B cell (primary cell): Measurements from ENCODE around the gene NABP1. TPM values are rescaled to one million over a fixed set of nuclear protein-coding genes. Genes with fewer than 3 reads are reported as not detected.

Experiments
- ATAC-seq: fragments of 200-7000 bp; cut with Tn5 transposase; one replicate; pipeline ENCODE4 v1.10.0; 2021; ENCODE audit warnings: low read depth, mild to moderate bottlenecking, moderate number of reproducible peaks, moderate library complexity
- CTCF ChIA-PET: fragments of 350-600 bp; sonication (Branson Sonifier 250); formaldehyde crosslinking; loops from one replicate; lab custom pipeline; 2021; ENCODE audit warnings: antibody characterized with exemption, inconsistent platforms; lab: Charles Lee
- POLR2A ChIA-PET: fragments of 350-600 bp; sonication (Branson Sonifier 250); formaldehyde crosslinking; loops from one replicate; lab custom pipeline; 2021; ENCODE audit warnings: antibody characterized with exemption; lab: Charles Lee
- DNase-seq: peaks from one replicate; pipeline ENCODE4 v3.0.0; 2013
- H2AFZ ChIP-seq: 2 replicates; pipeline ENCODE4 v1.6.1; 2012; ENCODE audit warnings: mild to moderate bottlenecking, low read depth, low read length; ENCODE audit not compliant: insufficient read depth, poor library complexity, severe bottlenecking
- H3K27ac ChIP-seq, 2 donors: 1 replicate in 1 of 2; 2 replicates in 1 of 2; pipeline ENCODE4 v1.5.1; 2012 to 2013; ENCODE audit warnings: low read length in 2 of 2, mild to moderate bottlenecking in 2 of 2, moderate library complexity in 1 of 2
- H3K27me3 ChIP-seq, 4 experiments: fragments of 200-600 bp in 1 of 4; sonication (generic) in 1 of 4; replicated peaks in 1 of 4; 1 replicate in 2 of 4; 2 replicates in 2 of 4; pipeline versions ENCODE4 v1.6.1 to v1.7.0; 2013 to 2016; ENCODE audit warnings: low read length in 3 of 4, mild to moderate bottlenecking in 2 of 4, mixed read lengths in 1 of 4, moderate library complexity in 1 of 4; ENCODE audit not compliant: insufficient read depth in 4 of 4, control insufficient read depth in 3 of 4; ENCODE audit errors: control extremely low read depth in 1 of 4
- H3K36me3 ChIP-seq, 2 experiments: replicated peaks in 1 of 2; 1 replicate in 1 of 2; 2 replicates in 1 of 2; pipeline versions ENCODE4 v1.6.1 to v1.7.1; 2013; ENCODE audit warnings: low read length in 1 of 2; ENCODE audit not compliant: insufficient read depth in 2 of 2, control insufficient read depth in 1 of 2; ENCODE audit errors: control extremely low read depth in 1 of 2, extremely low read depth in 1 of 2
- H3K4me1 ChIP-seq, 2 donors: fragments of 200-600 bp in 1 of 2; sonication (generic) in 1 of 2; 1 replicate in 1 of 2; 2 replicates in 1 of 2; pipeline versions ENCODE4 v1.5.1 to v1.6.1; 2013 to 2017; ENCODE audit warnings: low read length in 2 of 2; ENCODE audit not compliant: control insufficient read depth in 2 of 2, insufficient read depth in 2 of 2
- H3K4me2 ChIP-seq: replicated peaks from 2 replicates; pipeline ENCODE3; 2012; ENCODE audit warnings: mild to moderate bottlenecking, low read depth, low read length; ENCODE audit not compliant: poor library complexity, severe bottlenecking
- H3K4me3 ChIP-seq, 5 experiments: fragments of 200-600 bp in 1 of 5; sonication (generic) in 1 of 5; 1 replicate in 3 of 5; 2 replicates in 2 of 5; pipeline versions ENCODE4 v1.5.1 to v1.7.0; 2011 to 2016; ENCODE audit warnings: low read length in 4 of 5, mild to moderate bottlenecking in 4 of 5, low read depth in 2 of 5, control low read depth in 1 of 5, moderate library complexity in 1 of 5; ENCODE audit not compliant: insufficient read depth in 1 of 5; ENCODE audit errors: control extremely low read depth in 1 of 5, extremely low read depth in 1 of 5
- H3K79me2 ChIP-seq: fragments of 200-600 bp; sonication (generic); one replicate; pipeline ENCODE4 v1.6.0; 2016; ENCODE audit warnings: low read length; ENCODE audit not compliant: control insufficient read depth, insufficient read depth
- H3K9ac ChIP-seq: fragments of 200-600 bp; sonication (generic); 2 replicates; pipeline ENCODE4 v1.6.1; 2017; ENCODE audit warnings: mild to moderate bottlenecking, low read length, moderate library complexity
- H3K9me3 ChIP-seq, 3 donors: one replicate each; pipeline versions ENCODE4 v1.6.1 to v1.7.1; 2013; ENCODE audit warnings: low read length in 2 of 3; ENCODE audit not compliant: control insufficient read depth in 2 of 3, insufficient read depth in 1 of 3; ENCODE audit errors: control extremely low read depth in 1 of 3
- H4K20me1 ChIP-seq: 2 replicates; pipeline ENCODE4 v1.6.0; 2012; ENCODE audit warnings: mild to moderate bottlenecking, low read length; ENCODE audit not compliant: insufficient read depth, control insufficient read depth, poor library complexity, severe bottlenecking
- H3K27ac Mint-ChIP-seq: one replicate; pipeline ENCODE4 v1.8.0; 2021; ENCODE audit warnings: mixed read lengths
- H3K27me3 Mint-ChIP-seq: one replicate; pipeline ENCODE4 v1.8.0; 2021; ENCODE audit warnings: mixed read lengths
- H3K4me1 Mint-ChIP-seq: one replicate; pipeline ENCODE4 v1.8.0; 2021; ENCODE audit warnings: mixed read lengths
- H3K4me3 Mint-ChIP-seq: one replicate; pipeline ENCODE4 v1.8.0; 2021; ENCODE audit warnings: mixed read lengths
- H3K9me3 Mint-ChIP-seq: one replicate; pipeline ENCODE4 v1.8.0; 2022; ENCODE audit warnings: mixed read lengths; ENCODE audit not compliant: insufficient read depth
- EZH2 ChIP-seq: IDR thresholded peaks from 2 replicates; pipeline ENCODE4 v1.6.1; 2012; ENCODE audit warnings: borderline replicate concordance, low read depth, mild to moderate bottlenecking, moderate library complexity, low read length; ENCODE audit not compliant: insufficient read depth, poor library complexity, severe bottlenecking
- intact Hi-C: fragments of 100-400 bp; cut with micrococcal nuclease; formaldehyde crosslinking; loops from one replicate; pipeline ENCODE4 v1.10.0; 2022
- polyA plus RNA-seq: library from polyadenylated mRNA; depleted of rRNA; stranded (reverse); fragments of >200 nt; gene quantifications from 2 replicates; pipeline ENCODE4 v1.2.3, GENCODE V29; 2012
- total RNA-seq, 2 donors: library from RNA; stranded (reverse); fragments of 120-200 nt in 1 of 2; gene quantifications; 1 replicate in 1 of 2; 2 replicates in 1 of 2; pipeline versions ENCODE4 v1.2.3 to v1.2.4, GENCODE V29; 2013 to 2022
- TF ChIP-seq, protein P1 (sequence below): fragments of 200-600 bp; IDR thresholded peaks from one replicate; pipeline ENCODE4 v1.8.0; 2022; ENCODE audit warnings: antibody characterized with exemption, mild to moderate bottlenecking

The NABP1 gene
- total and polyA plus RNA-seq, 2 donors (not counting 1 experiment from before 2014, with no cell fraction given): 7.2 to 56.4 TPM

DNA sequence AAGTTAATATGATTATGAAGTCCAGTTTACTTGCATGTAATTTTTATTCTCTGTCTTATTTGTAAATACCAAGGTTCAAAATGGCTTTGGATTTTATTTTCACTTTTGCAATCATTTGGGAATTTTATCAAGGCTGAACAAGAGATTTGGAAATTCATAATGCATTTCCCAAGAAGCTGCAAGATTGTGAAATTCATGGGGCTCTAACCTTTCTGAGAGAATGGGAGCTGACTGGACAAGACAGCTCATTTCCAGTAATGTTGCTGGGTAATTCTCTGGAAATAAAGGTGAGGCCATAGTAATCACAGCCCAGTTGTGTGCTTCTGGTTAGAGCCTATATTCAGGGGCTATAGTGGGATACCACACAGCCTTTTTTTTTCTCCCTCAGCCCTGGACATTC, 21.5 kb upstream of the NABP1 start:
- no peak overlapping the region for H2AFZ ChIP-seq
- no peaks in the 10 kb centered on the region for H4K20me1 ChIP-seq
- no peak for ATAC-seq
- no peak for TF ChIP-seq EZH2
- TF ChIP-seq, protein P1, sequence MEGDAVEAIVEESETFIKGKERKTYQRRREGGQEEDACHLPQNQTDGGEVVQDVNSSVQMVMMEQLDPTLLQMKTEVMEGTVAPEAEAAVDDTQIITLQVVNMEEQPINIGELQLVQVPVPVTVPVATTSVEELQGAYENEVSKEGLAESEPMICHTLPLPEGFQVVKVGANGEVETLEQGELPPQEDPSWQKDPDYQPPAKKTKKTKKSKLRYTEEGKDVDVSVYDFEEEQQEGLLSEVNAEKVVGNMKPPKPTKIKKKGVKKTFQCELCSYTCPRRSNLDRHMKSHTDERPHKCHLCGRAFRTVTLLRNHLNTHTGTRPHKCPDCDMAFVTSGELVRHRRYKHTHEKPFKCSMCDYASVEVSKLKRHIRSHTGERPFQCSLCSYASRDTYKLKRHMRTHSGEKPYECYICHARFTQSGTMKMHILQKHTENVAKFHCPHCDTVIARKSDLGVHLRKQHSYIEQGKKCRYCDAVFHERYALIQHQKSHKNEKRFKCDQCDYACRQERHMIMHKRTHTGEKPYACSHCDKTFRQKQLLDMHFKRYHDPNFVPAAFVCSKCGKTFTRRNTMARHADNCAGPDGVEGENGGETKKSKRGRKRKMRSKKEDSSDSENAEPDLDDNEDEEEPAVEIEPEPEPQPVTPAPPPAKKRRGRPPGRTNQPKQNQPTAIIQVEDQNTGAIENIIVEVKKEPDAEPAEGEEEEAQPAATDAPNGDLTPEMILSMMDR: no peak
- H3K9me3 Mint-ChIP-seq: no peaks in the 10 kb centered on the region
- H3K9ac ChIP-seq: no peak overlapping the region
- no peaks in the 10 kb centered on the region for H3K36me3 ChIP-seq
- H3K4me1 ChIP-seq: no peaks in the 10 kb centered on the region
- H3K4me3 Mint-ChIP-seq: no peak overlapping the region
- H3K9me3 ChIP-seq: peaks cover 0 to 2% (median 0%) of the 10 kb centered on the region in 3 donors
- no peaks in the 10 kb centered on the region for H3K4me1 Mint-ChIP-seq
- H3K4me3 ChIP-seq: no peak overlapping the region
- no peak for DNase-seq
- H3K27ac Mint-ChIP-seq: no peak overlapping the region
- H3K79me2 ChIP-seq: no peaks in the 10 kb centered on the region
- intact Hi-C loops: no loop called here
- H3K27me3 ChIP-seq: no peaks in the 10 kb centered on the region
- H3K27me3 Mint-ChIP-seq: no peaks in the 10 kb centered on the region
- ChIA-PET CTCF (no interaction called here), POLR2A (no interaction called here)
- H3K27ac ChIP-seq: no peak overlapping the region
- no peak overlapping the region for H3K4me2 ChIP-seq

DNA sequence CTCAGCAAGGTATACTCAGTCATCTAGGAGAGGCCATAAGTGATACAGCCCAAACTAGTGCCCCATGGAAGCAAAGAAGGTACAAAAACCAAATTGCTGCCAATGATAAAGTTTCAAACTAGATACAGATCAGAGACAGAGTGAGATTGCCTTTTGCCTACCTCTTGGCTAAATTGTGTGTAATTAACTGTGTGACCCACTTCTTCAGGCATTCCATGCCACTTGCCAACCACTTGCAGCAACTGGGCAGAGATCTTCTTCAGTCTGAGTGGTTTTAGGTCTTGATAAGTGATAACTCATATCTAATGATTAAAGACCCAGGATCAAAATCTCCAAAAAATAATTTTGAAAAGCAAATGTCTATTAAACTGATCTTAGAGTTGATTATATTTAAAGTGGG, 21.1 kb upstream of the NABP1 start:
- Histone ChIP-seq H3K4me2 (no peak overlapping the region), H4K20me1 (no peaks in the 10 kb centered on the region), H3K9ac (no peak overlapping the region), H3K4me3 (no peak overlapping the region), H3K27ac (no peak overlapping the region), H3K4me1 (no peaks in the 10 kb centered on the region), H3K36me3 (no peaks in the 10 kb centered on the region), H2AFZ (no peak overlapping the region), H3K79me2 (no peaks in the 10 kb centered on the region), H3K9me3 (peaks cover 0 to 2% (median 0%) of the 10 kb centered on the region in 3 donors), H3K27me3 (no peaks in the 10 kb centered on the region)
- ChIA-PET POLR2A (no interaction called here), CTCF (no interaction called here)
- Mint-ChIP-seq H3K9me3 (no peaks in the 10 kb centered on the region), H3K27ac (no peak overlapping the region), H3K4me3 (no peak overlapping the region), H3K27me3 (no peaks in the 10 kb centered on the region), H3K4me1 (no peaks in the 10 kb centered on the region)
- TF ChIP-seq, protein P1: no peak
- no peak for TF ChIP-seq EZH2
- ATAC-seq (no peak), DNase-seq (no peak)
- intact Hi-C loops: no loop called here
